T-helper 1 cell treated with Interleukin-12 subunit alpha and Interleukin-12 subunit beta and Interleukin-4 antibody, amounts not matched to agents 30 μg/mL and 1 μg/mL, for 36 hours (primary cell): ENCODE data around the gene IL7R.
A peak's percentile ranks its signal among the peaks of the same experiment; 100 is the strongest.

ENCODE experiments used
- H3K27ac Mint-ChIP-seq: one replicate; pipeline ENCODE4 v1.8.0; 2021; ENCODE audit warnings: mild to moderate bottlenecking, mixed read lengths
- H3K27me3 Mint-ChIP-seq: one replicate; pipeline ENCODE4 v1.8.0; 2021; ENCODE audit warnings: low read depth, mixed read lengths
- H3K36me3 Mint-ChIP-seq: one replicate; pipeline ENCODE4 v1.8.0; 2021; ENCODE audit warnings: low read depth, mixed read lengths
- H3K4me1 Mint-ChIP-seq: one replicate; pipeline ENCODE4 v1.8.0; 2021; ENCODE audit warnings: low read depth, mixed read lengths
- H3K4me3 Mint-ChIP-seq: one replicate; pipeline ENCODE4 v1.8.0; 2021; ENCODE audit warnings: mild to moderate bottlenecking, moderate library complexity, mixed read lengths
- H3K9me3 Mint-ChIP-seq: one replicate; pipeline ENCODE4 v1.8.0; 2021; ENCODE audit warnings: mixed read lengths

The IL7R gene

GRCh38 chr5:35926389-35927051 is 69.8 kb downstream of the IL7R start:
- Mint-ChIP-seq H3K4me3 (peak overlapping the region; percentile 8), H3K9me3 (no peaks in the 10 kb centered on the region), H3K36me3 (peaks cover 3% of the 10 kb centered on the region), H3K4me1 (peaks cover 28% of the 10 kb centered on the region), H3K27me3 (peaks cover 3% of the 10 kb centered on the region), H3K27ac (no peak overlapping the region)
